C4-2B (cell line): ENCODE data around the gene MDM4.
"Not testable (repeated sequence)": the region's sequence is repeated elsewhere in the genome, so short reads cannot be mapped to it uniquely, and the experiment has no call there.

Experiments
- H3K27ac ChIP-seq: fragments of 450-650 bp; 2 replicates; pipeline ENCODE4 v1.5.1; 2017
- ZFX ChIP-seq: fragments of 450-650 bp; IDR thresholded peaks from 2 replicates; pipeline ENCODE4 v1.6.1; 2017
- TF ChIP-seq, protein P1 (sequence below): fragments of 450-650 bp; conservative IDR thresholded peaks from 2 replicates; pipeline ENCODE4 v1.5.1; 2017; ENCODE audit warnings: mild to moderate bottlenecking

The MDM4 gene

DNA sequence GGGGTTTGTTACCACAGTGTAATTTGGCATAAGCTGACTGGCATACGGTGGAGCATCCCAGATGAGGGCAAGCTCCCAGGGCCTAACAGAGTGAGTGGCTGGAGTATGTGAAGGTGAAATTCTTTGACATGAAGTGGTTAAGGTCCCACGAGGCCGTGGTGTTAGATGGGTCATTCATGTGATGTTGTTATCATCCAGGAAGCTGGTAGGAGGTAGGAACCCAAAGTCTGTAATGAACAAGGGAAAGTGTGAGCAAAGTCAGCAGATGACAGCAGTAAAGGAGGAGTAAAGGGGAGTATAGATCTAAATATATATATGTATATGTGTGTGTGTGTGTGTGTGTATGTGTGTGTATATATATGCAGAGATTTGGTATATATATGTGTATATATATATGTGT lies 47.6 kb downstream of the MDM4 start:
- TF ChIP-seq ZFX: no peak
- TF ChIP-seq, protein P1, sequence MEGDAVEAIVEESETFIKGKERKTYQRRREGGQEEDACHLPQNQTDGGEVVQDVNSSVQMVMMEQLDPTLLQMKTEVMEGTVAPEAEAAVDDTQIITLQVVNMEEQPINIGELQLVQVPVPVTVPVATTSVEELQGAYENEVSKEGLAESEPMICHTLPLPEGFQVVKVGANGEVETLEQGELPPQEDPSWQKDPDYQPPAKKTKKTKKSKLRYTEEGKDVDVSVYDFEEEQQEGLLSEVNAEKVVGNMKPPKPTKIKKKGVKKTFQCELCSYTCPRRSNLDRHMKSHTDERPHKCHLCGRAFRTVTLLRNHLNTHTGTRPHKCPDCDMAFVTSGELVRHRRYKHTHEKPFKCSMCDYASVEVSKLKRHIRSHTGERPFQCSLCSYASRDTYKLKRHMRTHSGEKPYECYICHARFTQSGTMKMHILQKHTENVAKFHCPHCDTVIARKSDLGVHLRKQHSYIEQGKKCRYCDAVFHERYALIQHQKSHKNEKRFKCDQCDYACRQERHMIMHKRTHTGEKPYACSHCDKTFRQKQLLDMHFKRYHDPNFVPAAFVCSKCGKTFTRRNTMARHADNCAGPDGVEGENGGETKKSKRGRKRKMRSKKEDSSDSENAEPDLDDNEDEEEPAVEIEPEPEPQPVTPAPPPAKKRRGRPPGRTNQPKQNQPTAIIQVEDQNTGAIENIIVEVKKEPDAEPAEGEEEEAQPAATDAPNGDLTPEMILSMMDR: no peak
- H3K27ac ChIP-seq: no peak overlapping the region

DNA sequence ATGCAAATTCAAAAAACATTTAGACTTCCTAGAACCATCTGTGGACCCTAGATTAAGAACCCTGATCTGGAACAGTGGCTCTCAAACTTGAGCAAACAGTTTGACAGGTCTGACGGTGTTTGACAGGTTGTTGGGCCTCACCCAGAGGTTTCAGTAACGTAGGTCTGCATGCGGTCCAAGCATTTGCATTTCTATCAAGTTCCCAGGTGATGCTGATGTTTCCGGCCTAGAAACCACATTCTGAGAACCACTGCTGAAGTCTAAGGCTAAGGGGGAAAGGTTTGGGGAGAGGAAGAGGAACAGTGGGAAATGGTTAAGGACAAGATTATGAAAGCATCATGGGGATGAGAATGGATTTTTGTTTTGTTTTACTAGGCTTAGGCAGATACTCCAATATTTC lies 48.6 kb downstream of the MDM4 start:
- no peak overlapping the region for H3K27ac ChIP-seq
- TF ChIP-seq, protein P1: no peak
- no peak for TF ChIP-seq ZFX

DNA sequence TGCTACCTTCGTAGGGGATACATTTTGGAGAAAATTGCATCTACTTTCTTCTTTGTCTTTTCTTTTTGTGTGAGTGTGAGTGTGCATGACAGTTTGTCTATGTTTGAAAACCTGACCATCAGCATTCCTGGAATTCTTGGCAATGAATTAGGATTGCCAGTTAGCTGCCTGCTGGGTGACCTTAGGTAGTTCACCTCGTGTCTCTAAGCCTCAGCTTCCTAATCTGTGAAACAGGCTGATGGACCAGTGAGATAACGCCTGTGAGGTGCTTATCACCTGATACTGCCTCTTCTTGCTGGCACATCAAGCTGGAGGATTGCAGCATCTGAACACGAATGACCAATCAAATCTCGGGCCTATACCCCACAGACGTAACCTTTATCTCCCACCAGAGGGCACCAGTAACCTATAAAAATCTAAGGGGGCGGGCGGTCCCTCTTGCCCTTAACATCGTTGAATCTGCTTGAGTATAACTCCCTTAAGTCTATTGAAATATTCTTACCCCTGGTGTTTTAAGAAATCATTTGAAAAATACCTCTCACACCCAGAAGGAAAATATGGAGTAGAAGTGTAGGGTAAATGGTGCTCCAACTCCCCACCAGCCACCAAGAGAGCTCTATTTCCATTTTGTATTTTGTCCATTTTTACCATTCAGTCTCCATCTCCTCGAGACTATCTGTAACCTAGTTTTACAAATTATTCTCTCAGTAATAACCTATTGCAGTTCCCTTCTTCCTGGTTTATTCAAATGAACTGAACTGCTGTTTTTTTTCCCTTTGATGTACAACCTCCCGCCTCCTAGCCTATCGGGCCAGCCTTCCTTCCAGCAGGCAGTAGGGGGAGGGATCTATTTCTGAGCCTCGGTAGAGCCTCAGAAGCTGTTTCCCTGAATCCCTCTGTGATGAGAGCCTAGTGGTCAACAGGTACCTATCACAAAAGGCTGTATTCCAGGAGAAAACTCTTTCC lies 49.7 kb downstream of the MDM4 start:
- TF ChIP-seq ZFX: no peak
- TF ChIP-seq, protein P1: peak; percentile 85
- no peak overlapping the region for H3K27ac ChIP-seq

DNA sequence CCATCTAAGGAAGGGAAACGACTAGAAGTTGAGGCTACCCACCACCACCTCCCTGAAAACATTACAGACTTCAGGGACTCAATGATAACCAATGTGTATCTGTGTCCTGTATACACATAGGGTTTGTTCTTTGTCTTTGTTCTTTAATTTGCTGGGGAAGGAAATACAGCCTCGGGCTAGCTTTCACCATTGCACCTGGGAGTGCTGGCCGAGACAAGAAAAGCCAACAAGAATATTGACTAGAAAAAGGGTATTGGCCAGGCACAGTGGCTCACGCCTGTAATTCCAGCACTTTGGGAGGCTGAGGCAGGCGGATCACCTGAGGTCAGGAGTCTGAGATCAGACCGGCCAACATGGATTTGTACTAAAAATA lies 50.4 kb downstream of the MDM4 start:
- TF ChIP-seq, protein P1: no peak

DNA sequence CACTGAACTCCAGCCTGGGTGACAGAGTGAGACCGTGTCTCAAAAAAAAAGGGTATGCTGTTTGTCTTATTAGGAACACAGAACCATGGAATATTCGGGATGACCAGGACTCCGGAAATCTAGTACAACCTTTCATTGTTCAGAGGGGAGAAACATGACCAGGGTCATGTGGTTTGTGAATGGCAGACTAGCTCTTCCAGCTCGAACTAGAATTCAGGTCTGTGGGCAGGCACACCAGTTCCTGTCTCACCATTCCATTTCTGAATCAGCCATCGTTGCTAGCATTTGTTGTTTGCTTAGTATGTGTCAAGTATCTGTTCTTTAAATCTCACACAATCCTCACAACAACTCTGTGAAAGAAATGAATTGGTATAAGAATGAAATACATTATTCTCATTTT lies 50.9 kb downstream of the MDM4 start:
- TF ChIP-seq ZFX: no peak
- TF ChIP-seq, protein P1: no peak

More for the DNA sequence above, 50.4 kb downstream of the MDM4 start:
- H3K27ac ChIP-seq: no peak overlapping the region

DNA sequence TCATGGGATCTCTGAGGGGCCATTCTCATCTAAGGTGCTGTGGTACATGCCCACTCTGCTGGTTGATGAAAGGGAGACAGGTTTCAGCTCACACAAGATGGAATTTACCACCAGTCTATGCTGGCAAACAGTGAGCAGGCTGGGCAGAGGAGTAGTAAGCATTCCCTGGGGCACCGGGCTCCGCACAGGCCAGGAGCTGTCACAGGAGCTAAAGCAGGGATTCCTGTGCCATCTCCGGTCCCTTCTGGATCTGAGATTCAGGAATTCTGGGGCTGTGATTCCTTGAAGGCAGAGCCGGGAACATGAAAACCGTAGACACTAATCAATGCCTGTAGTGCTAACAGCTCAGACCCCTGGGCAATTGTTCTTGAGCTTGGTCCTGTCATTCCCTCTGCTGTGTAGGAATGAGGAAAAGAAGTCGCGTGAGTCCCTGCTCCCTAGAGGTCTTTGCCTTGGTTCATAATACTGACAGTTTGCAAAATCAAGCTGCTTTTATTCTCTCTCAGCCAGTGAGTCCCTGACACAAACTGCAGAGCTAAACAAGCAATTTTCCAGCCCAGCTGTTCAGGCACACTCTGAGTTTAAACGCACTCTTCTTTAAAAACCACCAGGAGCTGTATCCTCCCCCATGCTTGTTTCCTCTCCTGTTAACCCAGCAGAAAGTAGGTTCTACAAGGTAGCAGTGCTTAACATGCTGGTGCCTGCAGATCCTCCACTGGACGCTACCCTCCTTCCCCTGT lies 52.5 kb downstream of the MDM4 start:
- no peak for TF ChIP-seq ZFX
- TF ChIP-seq, protein P1: no peak
- H3K27ac ChIP-seq: no peak overlapping the region

More for the DNA sequence above, 50.9 kb downstream of the MDM4 start:
- no peak overlapping the region for H3K27ac ChIP-seq

DNA sequence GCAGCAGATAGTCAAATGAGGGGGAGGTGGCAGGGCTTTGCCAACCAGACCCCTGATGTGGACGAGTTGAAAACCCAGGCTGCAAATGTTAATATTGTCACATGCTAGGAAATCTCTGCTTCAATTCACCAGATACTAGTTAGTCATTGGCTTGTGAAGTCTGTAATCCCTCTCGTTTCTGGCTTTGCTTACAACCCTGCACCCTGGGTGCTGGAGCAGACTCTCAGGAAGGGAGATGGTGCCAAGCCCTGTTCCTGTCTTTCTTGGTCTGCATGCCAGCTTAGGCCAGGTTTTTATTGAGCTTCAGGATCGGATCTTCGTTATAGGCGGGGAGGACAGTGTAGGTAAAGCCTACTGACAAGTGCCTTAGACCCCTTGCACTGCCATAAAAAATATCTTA lies 53.3 kb downstream of the MDM4 start:
- TF ChIP-seq, protein P1: no peak
- no peak for TF ChIP-seq ZFX
- no peak overlapping the region for H3K27ac ChIP-seq

DNA sequence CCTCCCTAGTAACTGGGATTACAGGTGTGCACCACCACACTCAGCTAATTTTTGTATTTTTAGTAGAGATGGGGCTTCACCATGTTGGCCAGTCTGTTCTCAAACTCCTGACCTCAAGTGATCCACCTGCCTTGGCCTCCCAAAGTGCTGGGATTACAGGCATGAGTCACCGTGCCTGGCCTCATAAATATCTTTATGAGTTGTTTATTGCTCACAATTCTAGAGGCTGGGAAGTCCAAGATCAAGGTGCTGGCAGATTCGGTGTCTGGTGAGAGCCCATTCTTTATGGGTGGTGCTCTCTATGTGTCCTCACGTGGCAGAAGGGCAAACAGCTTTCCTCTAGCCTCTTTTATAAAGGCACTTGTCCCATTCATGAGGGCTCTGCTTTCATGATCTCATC lies 53.8 kb downstream of the MDM4 start:
- H3K27ac ChIP-seq: not testable (repeated sequence)
